Measurements from ENCODE around the gene CALCA. TPM values are rescaled to one million over a fixed set of nuclear protein-coding genes. Genes with fewer than 3 reads are reported as not detected.

Gene CALCA
- total and polyA plus RNA-seq, 2 of the 4 experiments (the other 2 are of a cell fraction), result not detected

- no peaks in the 10 kb centered on the region; the same call in 1 of the 2 replicates for H3K27me3 ChIP-seq (ENCODE audit: control insufficient read depth, insufficient read depth, low read length)
- H2AK9ac ChIP-seq (replicated peaks; ENCODE audit: low read depth, low read length, poor library complexity), result no peak overlapping the region
- H3K4me2 ChIP-seq (ENCODE audit: low read depth, low read length), result no peak overlapping the region
- no peaks in the 10 kb centered on the region for H3K9me3 ChIP-seq (ENCODE audit: control insufficient read depth, insufficient read depth, low read length)
- no peak overlapping the region for H2AFZ ChIP-seq (replicated peaks; ENCODE audit: low read length, poor library complexity)
- no peak overlapping the region for H2AK5ac ChIP-seq (ENCODE audit: low read depth, low read length)
- BruUV-seq (replicated peaks), result no TSS peak
- no peak for DNase-seq
- H3K27ac ChIP-seq (ENCODE audit: insufficient read depth, low read length), result no peak overlapping the region
- no peak overlapping the region for H2BK5ac ChIP-seq (ENCODE audit: low read depth, low read length, poor library complexity, severe bottlenecking)
- intact Hi-C loops (cut with micrococcal nuclease) (no loop called here), in situ Hi-C loops (cut with MboI; ENCODE audit: low sequenced_read_pairs) (no loop called here), dilution Hi-C loops (cut with HindIII; ENCODE audit: low sequenced_read_pairs, unreplicated experiment) (no loop called here)
- no peaks in the 10 kb centered on the region for H3K79me1 ChIP-seq (ENCODE audit: low read depth in 1 of 2, low read length in 2 of 2)
- H3K4ac ChIP-seq (ENCODE audit: low read depth, low read length), result no peak overlapping the region
- H3K4me3 ChIP-seq (ENCODE audit: insufficient read depth, low read depth, low read length), result no peak overlapping the region
- no peak overlapping the region for H3K56ac ChIP-seq (ENCODE audit: extremely low read depth, insufficient read depth, low read length)
- H2BK20ac ChIP-seq (ENCODE audit: low read depth, low read length), result no peak overlapping the region
- no peak overlapping the region for H2BK120ac ChIP-seq (ENCODE audit: low read depth, low read length)
- no peak for ATAC-seq (ENCODE audit: low read depth)
- H3K23ac ChIP-seq (ENCODE audit: low read depth, low read length), result no peak overlapping the region
- no CpG with 5 or more reads among the region's 1 CpG for WGBS, 2 experiments (ENCODE audit: extremely low coverage in 2 of 2, insufficient read length in 1 of 2)
- ChIA-PET CTCF (no interaction called here), POLR2A (ENCODE audit: unreplicated experiment) (no interaction called here)
- no peaks in the 10 kb centered on the region for H3K36me3 ChIP-seq (ENCODE audit: control insufficient read depth, insufficient read depth, low read length)
- no peaks in the 10 kb centered on the region for H4K20me1 ChIP-seq (ENCODE audit: insufficient read depth, low read length)
- H4K5ac ChIP-seq (ENCODE audit: low read depth, low read length), result no peak overlapping the region
- no peak overlapping the region for H3K9ac ChIP-seq (ENCODE audit: low read depth, low read length)
- TF ChIP-seq POLR2A (IDR thresholded peaks at IDR 0.05; ENCODE audit: low read depth, low read length), result no peak
- TF ChIP-seq SMC3 (IDR thresholded peaks at IDR 0.05; ENCODE audit: low read depth, low read length), result no peak
- TF ChIP-seq RCOR1 (IDR thresholded peaks at IDR 0.05; ENCODE audit: insufficient replicate concordance, low read length), result no peak
- TF ChIP-seq NFE2L2 (IDR thresholded peaks at IDR 0.05; ENCODE audit: low read depth, low read length), result no peak
- no peak for TF ChIP-seq CEBPB (IDR thresholded peaks at IDR 0.05; ENCODE audit: low read depth, low read length)
- TF ChIP-seq ELK1 (IDR thresholded peaks at IDR 0.05; ENCODE audit: borderline replicate concordance, low read depth, low read length), result no peak
- TF ChIP-seq BHLHE40 (IDR thresholded peaks at IDR 0.05; ENCODE audit: low read depth, low read length), result no peak
- TF ChIP-seq, protein P1, sequence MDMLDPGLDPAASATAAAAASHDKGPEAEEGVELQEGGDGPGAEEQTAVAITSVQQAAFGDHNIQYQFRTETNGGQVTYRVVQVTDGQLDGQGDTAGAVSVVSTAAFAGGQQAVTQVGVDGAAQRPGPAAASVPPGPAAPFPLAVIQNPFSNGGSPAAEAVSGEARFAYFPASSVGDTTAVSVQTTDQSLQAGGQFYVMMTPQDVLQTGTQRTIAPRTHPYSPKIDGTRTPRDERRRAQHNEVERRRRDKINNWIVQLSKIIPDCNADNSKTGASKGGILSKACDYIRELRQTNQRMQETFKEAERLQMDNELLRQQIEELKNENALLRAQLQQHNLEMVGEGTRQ (IDR thresholded peaks at IDR 0.05; ENCODE audit: low read depth, low read length), result no peak
- TF ChIP-seq MAFK (IDR thresholded peaks at IDR 0.05; ENCODE audit: low read depth, low read length), result no peak
- no peak for TF ChIP-seq RAD21 (IDR thresholded peaks at IDR 0.05; ENCODE audit: low read length)
- no peak for TF ChIP-seq CTCF (conservative IDR thresholded peaks at IDR 0.05; ENCODE audit: low read depth, low read length)
- no peak for TF ChIP-seq CHD1 (IDR thresholded peaks at IDR 0.05; ENCODE audit: low read depth, low read length)
- no peak for TF ChIP-seq MAZ (IDR thresholded peaks at IDR 0.05; ENCODE audit: borderline replicate concordance, low read depth, low read length)
- no peaks in the 10 kb centered on the region for H3K9me1 ChIP-seq (ENCODE audit: insufficient read depth, low read length)
- no peak overlapping the region for H3K18ac ChIP-seq (ENCODE audit: low read depth, low read length)
- H2BK15ac ChIP-seq (ENCODE audit: low read depth, low read length), result no peak overlapping the region
- no peaks in the 10 kb centered on the region for H3K4me1 ChIP-seq (ENCODE audit: control insufficient read depth, insufficient read depth, low read length)
- no peak overlapping the region for H3K14ac ChIP-seq (replicated peaks; ENCODE audit: low read depth, low read length)
- H4K91ac ChIP-seq (ENCODE audit: insufficient read depth, low read depth, low read length), result no peak overlapping the region
- no peak overlapping the region for H4K8ac ChIP-seq (ENCODE audit: low read depth in 2 of 2, low read length in 2 of 2)
Measured at GRCh38 chr11:14934641-14935351, 37.4 kb downstream of the CALCA start.
